H9 (cell line): ENCODE results near the gene CYB5RL. TPM values are rescaled to one million over a fixed set of nuclear protein-coding genes. Genes with fewer than 3 reads are reported as not detected.
A peak's percentile ranks its signal among the peaks of the same experiment; 100 is the strongest.

Experiments used
- DNase-seq: peaks from one replicate; pipeline ENCODE4 v3.0.0-alpha.2; 2017
- H2AFZ ChIP-seq: one replicate; pipeline ENCODE4 v1.6.1; 2013; ENCODE audit warnings: mild to moderate bottlenecking, low read length, control low read depth, moderate library complexity
- H2AK5ac ChIP-seq: 2 replicates; pipeline ENCODE4 v1.6.1; 2013; ENCODE audit warnings: low read length, control low read depth, mixed read lengths; ENCODE audit not compliant: insufficient read length
- H2BK120ac ChIP-seq: one replicate; pipeline ENCODE4 v1.6.1; 2013; ENCODE audit warnings: low read depth, mild to moderate bottlenecking, low read length, control low read depth, inconsistent platforms; ENCODE audit not compliant: poor library complexity, severe bottlenecking
- H2BK12ac ChIP-seq: 2 replicates; pipeline ENCODE4 v1.6.1; 2013; ENCODE audit warnings: low read length, control low read depth, mixed read lengths, low read depth; ENCODE audit not compliant: insufficient read length
- H2BK15ac ChIP-seq: 2 replicates; pipeline ENCODE4 v1.6.1; 2013; ENCODE audit warnings: low read depth, low read length, control low read depth
- H2BK20ac ChIP-seq: one replicate; pipeline ENCODE4 v1.6.1; 2013; ENCODE audit warnings: low read depth, mild to moderate bottlenecking, low read length, control low read depth, inconsistent platforms; ENCODE audit not compliant: poor library complexity, severe bottlenecking
- H2BK5ac ChIP-seq: 2 replicates; pipeline ENCODE4 v1.6.1; 2013; ENCODE audit warnings: low read length, control low read depth, mixed read lengths; ENCODE audit not compliant: insufficient read length
- H3K14ac ChIP-seq: 2 replicates; pipeline ENCODE4 v1.6.1; 2013; ENCODE audit warnings: low read length, control low read depth; ENCODE audit not compliant: insufficient read depth
- H3K18ac ChIP-seq: 2 replicates; pipeline ENCODE4 v1.6.1; 2013; ENCODE audit warnings: low read depth, mild to moderate bottlenecking, mixed read lengths, low read length, control low read depth; ENCODE audit not compliant: insufficient read length
- H3K23ac ChIP-seq: 2 replicates; pipeline ENCODE4 v1.6.1; 2013; ENCODE audit warnings: low read length, control low read depth, mixed read lengths, low read depth; ENCODE audit not compliant: insufficient read length
- H3K23me2 ChIP-seq: 2 replicates; pipeline ENCODE4 v1.6.1; 2013; ENCODE audit warnings: low read depth, mild to moderate bottlenecking, mixed read lengths, low read length, control low read depth; ENCODE audit not compliant: insufficient read length, poor library complexity, severe bottlenecking
- H3K27ac ChIP-seq: 2 replicates; pipeline ENCODE4 v1.5.1; 2013; ENCODE audit warnings: low read length, control low read depth, mixed read lengths, low read depth; ENCODE audit not compliant: insufficient read length
- H3K27me3 ChIP-seq: 2 replicates; pipeline ENCODE4 v1.6.1; 2013; ENCODE audit warnings: low read length, control low read depth, inconsistent platforms; ENCODE audit not compliant: insufficient read depth
- H3K4ac ChIP-seq: 2 replicates; pipeline ENCODE4 v1.6.1; 2013; ENCODE audit warnings: low read depth, mild to moderate bottlenecking, control low read depth, inconsistent platforms, low read length, moderate library complexity
- H3K4me1 ChIP-seq: 2 replicates; pipeline ENCODE4 v1.6.1; 2013; ENCODE audit warnings: low read length, control low read depth, inconsistent platforms; ENCODE audit not compliant: insufficient read depth
- H3K4me2 ChIP-seq: 2 replicates; pipeline ENCODE4 v1.6.1; 2013; ENCODE audit warnings: low read length, control low read depth, mixed read lengths; ENCODE audit not compliant: insufficient read length, insufficient read depth
- H3K56ac ChIP-seq: 2 replicates; pipeline ENCODE4 v1.6.1; 2013; ENCODE audit warnings: low read depth, mild to moderate bottlenecking, mixed read lengths, low read length, control low read depth; ENCODE audit not compliant: insufficient read length
- H3K79me1 ChIP-seq: 2 replicates; pipeline ENCODE4 v1.6.1; 2013; ENCODE audit warnings: low read depth, mild to moderate bottlenecking, moderate library complexity, low read length, control low read depth, inconsistent platforms; ENCODE audit not compliant: insufficient read depth, poor library complexity, severe bottlenecking
- H3K79me2 ChIP-seq: 2 replicates; pipeline ENCODE4 v1.6.1; 2013; ENCODE audit warnings: low read length, control low read depth, inconsistent platforms; ENCODE audit not compliant: insufficient read depth
- H3K9ac ChIP-seq: 2 replicates; pipeline ENCODE4 v1.6.1; 2013; ENCODE audit warnings: low read length, control low read depth, mixed read lengths; ENCODE audit not compliant: insufficient read length; ENCODE audit errors: extremely low read depth
- H3K9me3 ChIP-seq: one replicate; pipeline ENCODE4 v1.6.1; 2013; ENCODE audit warnings: low read depth, low read length, inconsistent platforms; ENCODE audit not compliant: control insufficient read depth
- H3T11ph ChIP-seq: one replicate; pipeline ENCODE4 v1.6.1; 2013; ENCODE audit warnings: mild to moderate bottlenecking, low read length, control low read depth, inconsistent platforms
- H4K20me1 ChIP-seq: one replicate; pipeline ENCODE4 v1.6.1; 2013; ENCODE audit not compliant: control insufficient read depth, insufficient read length, insufficient read depth
- H4K5ac ChIP-seq: 2 replicates; pipeline ENCODE4 v1.6.1; 2013; ENCODE audit warnings: low read depth, mild to moderate bottlenecking, mixed read lengths, low read length, control low read depth; ENCODE audit not compliant: insufficient read length
- H4K8ac ChIP-seq: replicated peaks from 2 replicates; pipeline ENCODE4 v1.6.1; 2013; ENCODE audit warnings: low read length, control low read depth, mixed read lengths, low read depth; ENCODE audit not compliant: insufficient read length
- H4K91ac ChIP-seq: 2 replicates; pipeline ENCODE4 v1.6.1; 2013; ENCODE audit warnings: low read depth, mild to moderate bottlenecking, moderate library complexity, mixed read lengths, low read length, control low read depth; ENCODE audit not compliant: insufficient read length
- H3K27ac Mint-ChIP-seq, 3 experiments: 2 replicates in 2 of 3; 3 replicates in 1 of 3; pipeline ENCODE4 v1.8.0; 2020 to 2021; ENCODE audit warnings: mixed read lengths in 3 of 3, mild to moderate bottlenecking in 1 of 3, moderate library complexity in 1 of 3
- H3K27me3 Mint-ChIP-seq: 2 replicates; pipeline ENCODE4 v1.8.0; 2021; ENCODE audit warnings: low read depth, mild to moderate bottlenecking, moderate library complexity, mixed read lengths
- H3K36me3 Mint-ChIP-seq, 3 experiments: 2 replicates in 2 of 3; 3 replicates in 1 of 3; pipeline ENCODE4 v1.8.0; 2020 to 2021; ENCODE audit warnings: low read depth in 3 of 3, mixed read lengths in 3 of 3; ENCODE audit not compliant: insufficient read depth in 1 of 3
- H3K4me1 Mint-ChIP-seq, 2 experiments: 2 replicates each; pipeline ENCODE4 v1.8.0; 2020; ENCODE audit warnings: mixed read lengths in 2 of 2
- H3K4me3 Mint-ChIP-seq, 2 experiments: 2 replicates in 1 of 2; 3 replicates in 1 of 2; pipeline ENCODE4 v1.8.0; 2020 to 2021; ENCODE audit warnings: mild to moderate bottlenecking in 2 of 2, mixed read lengths in 2 of 2, moderate library complexity in 1 of 2
- H3K9me3 Mint-ChIP-seq, 2 experiments: 2 replicates in 1 of 2; 3 replicates in 1 of 2; pipeline ENCODE4 v1.8.0; 2020; ENCODE audit warnings: mild to moderate bottlenecking in 2 of 2, mixed read lengths in 2 of 2, moderate library complexity in 1 of 2
- WGBS: extraction: QIAGEN DNeasy Blood & Tissue Kit; methylation state at CpG from one replicate; pipeline ENCODE4 v1.1.7; 2013; ENCODE audit warnings: missing lambda C conversion rate, low lambda C conversion rate, mixed read lengths; ENCODE audit not compliant: insufficient read length; ENCODE audit errors: extremely low coverage; 5-methylcytosine and 5-hydroxymethylcytosine counted together
- total RNA-seq: library from RNA; stranded (reverse); gene quantifications from 2 replicates; pipeline ENCODE4 v1.2.1, GENCODE V29; 2021
- TF ChIP-seq, protein P1 (sequence below): fragments of 200-600 bp; sonication (generic); conservative IDR thresholded peaks from 3 replicates; pipeline ENCODE4 v1.8.0; 2021; ENCODE audit warnings: antibody characterized with exemption, mild to moderate bottlenecking

Gene CYB5RL
- total RNA-seq, 1 experiment from 2014 or later, result 12.6 TPM

DNA sequence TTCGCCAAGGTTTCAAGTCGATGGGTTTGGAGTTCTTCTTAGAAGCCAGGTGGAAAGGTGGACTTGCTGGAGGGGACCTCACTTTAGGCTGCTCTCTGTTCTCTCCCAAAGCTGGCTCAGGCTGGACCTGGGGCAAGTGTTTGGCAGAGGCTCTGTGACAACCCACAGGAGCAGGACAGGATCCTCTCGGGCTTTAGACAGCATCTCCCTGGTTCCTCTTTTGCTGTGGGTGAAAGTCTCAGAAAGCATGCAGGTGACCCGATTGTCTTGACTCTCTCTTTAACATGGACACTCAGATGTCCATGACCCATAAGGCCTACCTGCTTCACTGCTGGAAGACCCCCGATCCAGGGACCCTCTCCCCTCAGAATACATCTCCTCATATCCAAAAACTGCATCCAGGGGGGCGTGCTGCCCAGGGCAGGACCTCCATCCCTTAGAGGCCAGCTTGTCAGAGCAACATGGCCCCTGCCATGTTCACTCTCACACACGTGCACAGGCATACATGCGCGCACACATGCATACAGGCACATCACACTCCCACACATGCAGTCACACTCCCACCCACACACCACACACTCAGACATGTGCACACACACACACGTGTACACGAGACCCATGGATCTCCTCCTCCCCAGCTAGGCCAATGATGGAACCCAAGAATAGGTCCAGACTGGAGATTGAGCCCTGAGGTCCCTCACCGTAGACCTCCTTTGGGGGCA lies 21.4 kb upstream of the CYB5RL start:
- H3K9ac ChIP-seq, result no peak overlapping the region

More for the DNA sequence above, 21.4 kb upstream of the CYB5RL start:
- Histone ChIP-seq H2BK12ac (no peak overlapping the region), H3K14ac (no peak overlapping the region), H3K4me2 (no peak overlapping the region), H3K4me1 (no peaks in the 10 kb centered on the region), H3K9me3 (no peaks in the 10 kb centered on the region), H2BK5ac (no peak overlapping the region), H3K18ac (no peak overlapping the region), H3K79me1 (no peaks in the 10 kb centered on the region), H3K23ac (no peak overlapping the region), H4K5ac (no peak overlapping the region), H3K27me3 (no peaks in the 10 kb centered on the region), H2AFZ (no peak overlapping the region), H3K23me2 (no peaks in the 10 kb centered on the region), H3K4ac (no peak overlapping the region), H3K79me2 (no peaks in the 10 kb centered on the region), H3T11ph (no peak overlapping the region), H3K56ac (no peak overlapping the region), H2BK15ac (no peak overlapping the region), H2BK20ac (no peak overlapping the region), H2BK120ac (no peak overlapping the region), H4K8ac (no peak overlapping the region), H2AK5ac (no peak overlapping the region), H4K20me1 (no peaks in the 10 kb centered on the region), H4K91ac (no peak overlapping the region), H3K27ac (no peak overlapping the region)
- Mint-ChIP-seq H3K9me3 (no peaks in the 10 kb centered on the region), H3K27me3 (peaks cover 2% of the 10 kb centered on the region; the same call in 1 of the 2 replicates), H3K4me1 (peaks cover 22 to 33% of the 10 kb centered on the region in 2 experiments), H3K27ac (peak overlapping the region; percentile 44 to 59 (median 45); a peak in 4 of 7 replicates), H3K4me3 (no peak overlapping the region), H3K36me3 (peaks cover 20 to 49% (median 37%) of the 10 kb centered on the region in 3 experiments; a peak in 6 of 7 replicates)
- WGBS, result no CpG with 5 or more reads among the region's 12 CpGs
- no peak for DNase-seq
- TF ChIP-seq, protein P1, sequence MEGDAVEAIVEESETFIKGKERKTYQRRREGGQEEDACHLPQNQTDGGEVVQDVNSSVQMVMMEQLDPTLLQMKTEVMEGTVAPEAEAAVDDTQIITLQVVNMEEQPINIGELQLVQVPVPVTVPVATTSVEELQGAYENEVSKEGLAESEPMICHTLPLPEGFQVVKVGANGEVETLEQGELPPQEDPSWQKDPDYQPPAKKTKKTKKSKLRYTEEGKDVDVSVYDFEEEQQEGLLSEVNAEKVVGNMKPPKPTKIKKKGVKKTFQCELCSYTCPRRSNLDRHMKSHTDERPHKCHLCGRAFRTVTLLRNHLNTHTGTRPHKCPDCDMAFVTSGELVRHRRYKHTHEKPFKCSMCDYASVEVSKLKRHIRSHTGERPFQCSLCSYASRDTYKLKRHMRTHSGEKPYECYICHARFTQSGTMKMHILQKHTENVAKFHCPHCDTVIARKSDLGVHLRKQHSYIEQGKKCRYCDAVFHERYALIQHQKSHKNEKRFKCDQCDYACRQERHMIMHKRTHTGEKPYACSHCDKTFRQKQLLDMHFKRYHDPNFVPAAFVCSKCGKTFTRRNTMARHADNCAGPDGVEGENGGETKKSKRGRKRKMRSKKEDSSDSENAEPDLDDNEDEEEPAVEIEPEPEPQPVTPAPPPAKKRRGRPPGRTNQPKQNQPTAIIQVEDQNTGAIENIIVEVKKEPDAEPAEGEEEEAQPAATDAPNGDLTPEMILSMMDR, result no peak
